NCI-H146 (cell line): ENCODE data around the gene PXYLP1.
A peak's percentile ranks its signal among the peaks of the same experiment; 100 is the strongest.

Experiments
- DNase-seq: peaks from one replicate; lab custom pipeline; 2025; lab: John Stamatoyannopoulos, UW

Gene PXYLP1

DNA sequence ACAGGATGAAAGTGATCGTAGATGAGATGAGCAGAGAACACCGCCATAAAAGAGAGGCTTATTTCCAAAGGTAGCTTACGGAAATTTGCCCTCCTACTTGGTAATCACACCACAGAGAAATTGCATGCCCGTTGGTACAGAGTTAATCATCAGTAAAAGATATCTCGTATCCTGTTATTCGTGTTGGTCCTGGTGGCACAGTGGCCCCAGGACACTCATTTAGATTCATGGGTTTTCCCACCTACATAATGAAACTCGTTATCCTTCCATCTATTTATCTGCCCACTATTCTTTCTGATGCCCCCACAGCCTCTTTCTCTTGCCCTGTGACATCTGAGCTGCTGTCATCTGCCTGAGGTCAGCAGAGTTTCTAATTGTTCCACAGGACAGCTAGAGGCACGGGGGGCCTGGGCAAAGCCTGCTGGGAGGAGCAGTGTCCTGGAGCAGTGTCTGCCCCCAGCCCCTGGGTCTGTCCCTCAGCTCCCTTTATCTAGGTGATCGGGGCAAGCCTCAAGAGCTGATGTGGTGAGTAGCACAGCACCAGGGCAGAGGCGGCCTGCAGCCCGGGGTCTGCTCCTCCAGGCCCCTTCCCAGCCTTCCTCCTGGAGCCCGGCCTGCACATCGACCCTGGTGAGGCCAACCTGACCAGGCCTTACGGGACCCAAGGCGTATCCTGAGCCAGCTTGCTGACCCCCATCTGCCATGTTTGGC is 42.2 kb downstream of the PXYLP1 start:
- DNase-seq = no peak

GRCh38 chr3:141274411-141275031 is 42.9 kb downstream of the PXYLP1 start:
- DNase-seq = no peak

GRCh38 chr3:141275032-141275422 is 43.4 kb downstream of the PXYLP1 start:
- no peak for DNase-seq

DNA sequence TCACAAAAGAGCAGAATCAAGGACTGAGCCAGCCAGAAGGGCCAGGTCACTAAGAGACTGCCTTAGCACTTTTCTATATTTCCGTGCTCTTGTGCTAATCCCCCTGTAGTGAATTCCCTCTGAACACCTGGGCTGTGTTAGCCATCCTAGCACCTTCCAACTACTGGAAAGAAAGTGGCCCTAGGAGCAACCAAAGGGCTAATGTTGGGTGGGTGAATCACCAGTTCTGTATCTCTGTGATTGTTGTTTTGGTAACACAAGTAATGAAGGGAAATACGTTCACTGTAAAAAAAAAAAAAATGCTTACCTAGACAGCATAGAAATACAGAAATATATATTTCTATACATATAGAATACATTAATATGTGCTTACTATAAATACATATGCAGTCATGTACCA is 43.9 kb downstream of the PXYLP1 start:
- DNase-seq = no peak

DNA sequence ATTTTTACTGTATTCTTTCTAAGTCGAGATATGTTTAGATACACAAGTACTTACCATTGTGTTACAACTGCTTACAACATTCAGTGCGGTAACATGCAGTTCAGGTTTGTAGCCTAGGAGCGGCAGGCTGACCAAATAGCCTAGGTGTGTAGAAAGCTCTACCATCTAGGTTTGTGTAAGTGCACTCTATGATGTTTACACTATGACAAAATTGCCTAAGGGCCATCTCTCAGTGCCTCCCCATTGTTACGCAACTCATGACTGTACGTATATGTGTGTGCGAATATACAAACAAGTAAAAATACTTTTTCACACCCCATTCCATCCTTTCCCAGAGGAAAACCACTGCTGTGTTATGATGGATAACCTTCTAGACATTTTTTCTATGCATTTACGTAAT is 44.3 kb downstream of the PXYLP1 start:
- DNase-seq = peak; percentile 40

- no peak for DNase-seq
Observed at GRCh38 chr3:141276398-141276797, 44.8 kb downstream of the PXYLP1 start.

- no peak for DNase-seq
Observed at GRCh38 chr3:141277451-141277850, 45.8 kb downstream of the PXYLP1 start.

DNA sequence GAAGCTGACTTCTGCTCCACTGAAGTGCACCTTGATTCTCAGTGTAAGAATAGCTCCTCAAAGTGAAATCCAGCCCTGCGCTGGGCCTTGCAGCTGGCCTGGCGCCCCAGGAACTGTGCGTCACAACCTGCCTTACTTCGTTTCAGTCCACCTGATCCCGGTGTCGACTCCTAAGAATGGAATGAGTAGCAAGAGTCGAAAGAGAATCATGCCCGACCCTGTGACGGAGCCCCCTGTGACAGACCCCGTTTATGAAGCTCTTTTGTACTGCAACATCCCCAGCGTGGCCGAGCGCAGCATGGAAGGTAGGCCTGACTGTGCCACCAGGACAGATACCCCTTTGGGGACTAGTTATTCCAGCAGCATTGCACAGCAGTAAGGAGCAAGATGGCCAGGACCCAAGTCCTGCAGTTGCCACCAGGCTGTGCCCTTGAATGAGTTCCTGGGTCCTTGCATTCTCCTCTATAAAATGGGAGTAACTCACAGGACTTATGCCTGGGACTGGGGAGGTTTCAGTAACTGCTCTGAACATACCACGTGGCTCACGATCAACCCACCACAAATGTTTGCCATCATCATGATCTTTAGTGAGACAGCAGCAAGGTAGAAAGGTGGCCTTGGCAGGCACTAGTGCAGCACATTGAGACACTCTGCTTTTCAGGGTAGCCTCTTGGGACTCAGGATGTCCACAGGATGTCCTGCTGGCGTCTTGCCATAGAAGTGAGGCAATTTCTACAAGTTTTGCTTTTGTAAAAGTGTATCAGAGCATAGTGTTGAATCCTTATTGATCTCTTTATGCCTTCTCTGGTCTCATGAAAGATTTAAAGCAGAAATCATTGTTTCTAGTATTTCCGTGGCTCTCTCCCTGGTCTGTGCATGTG is 46.8 kb downstream of the PXYLP1 start:
- no peak for DNase-seq

GRCh38 chr3:141279077-141279967 is 47.7 kb downstream of the PXYLP1 start:
- DNase-seq = peak; percentile 28

DNA sequence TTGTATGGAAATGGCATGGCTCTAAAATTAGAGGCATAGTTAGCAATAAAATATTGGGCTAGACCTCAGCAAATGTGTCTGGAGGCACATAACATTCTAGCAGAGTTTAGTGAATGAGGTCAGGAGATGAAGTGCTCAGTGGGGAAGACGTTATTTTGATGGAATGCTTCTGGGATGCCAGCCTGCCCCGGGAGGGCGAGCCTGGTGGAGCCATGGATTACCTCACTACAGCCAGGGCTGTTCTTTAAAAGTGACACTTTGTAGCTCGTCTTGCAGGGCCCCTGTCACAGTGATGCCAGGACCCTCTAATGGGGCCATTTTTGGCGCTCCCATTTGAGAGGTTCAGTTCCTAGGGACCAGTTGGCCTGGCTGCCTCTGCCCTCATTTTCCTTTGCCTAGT is 48.5 kb downstream of the PXYLP1 start:
- DNase-seq = no peak

DNA sequence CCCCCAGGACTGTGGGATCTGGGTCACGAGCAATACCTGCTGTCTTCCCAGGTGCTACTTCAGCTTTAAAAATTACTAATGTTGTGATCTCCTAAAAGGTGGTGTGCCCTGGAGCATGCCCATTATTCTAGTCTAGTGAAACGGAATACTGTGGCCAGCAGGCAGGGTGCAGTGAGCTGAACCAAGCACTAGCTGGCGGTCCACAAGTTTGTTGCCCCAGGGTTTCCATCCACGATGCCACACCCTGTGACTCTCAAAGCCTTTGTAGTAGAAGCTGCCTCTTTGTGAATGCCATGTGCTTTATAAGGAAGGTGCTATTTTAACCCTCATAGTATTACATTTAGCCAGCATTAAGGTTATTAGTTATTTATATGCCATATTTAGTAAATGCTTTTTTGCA is 49.1 kb downstream of the PXYLP1 start:
- no peak for DNase-seq

DNA sequence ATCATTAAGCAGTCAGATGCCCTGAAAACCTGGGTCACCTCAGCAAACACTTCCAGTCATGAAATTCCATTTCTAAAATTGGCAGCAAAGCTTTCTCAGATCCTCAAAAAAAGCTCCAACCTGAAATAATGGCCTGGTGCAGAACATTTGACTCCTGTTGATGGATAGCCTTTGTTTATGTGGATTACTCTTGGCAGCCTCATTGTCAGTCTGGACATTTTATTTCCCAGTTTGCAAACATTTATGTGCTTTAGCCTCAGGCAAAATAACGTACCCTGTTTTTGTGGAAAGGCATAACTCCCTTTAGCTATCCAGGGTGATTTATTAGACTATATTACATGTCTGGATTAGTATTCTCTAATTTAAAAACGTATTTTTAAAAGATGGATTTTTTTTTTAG is 53.9 kb downstream of the PXYLP1 start:
- DNase-seq = peak; percentile 39

DNA sequence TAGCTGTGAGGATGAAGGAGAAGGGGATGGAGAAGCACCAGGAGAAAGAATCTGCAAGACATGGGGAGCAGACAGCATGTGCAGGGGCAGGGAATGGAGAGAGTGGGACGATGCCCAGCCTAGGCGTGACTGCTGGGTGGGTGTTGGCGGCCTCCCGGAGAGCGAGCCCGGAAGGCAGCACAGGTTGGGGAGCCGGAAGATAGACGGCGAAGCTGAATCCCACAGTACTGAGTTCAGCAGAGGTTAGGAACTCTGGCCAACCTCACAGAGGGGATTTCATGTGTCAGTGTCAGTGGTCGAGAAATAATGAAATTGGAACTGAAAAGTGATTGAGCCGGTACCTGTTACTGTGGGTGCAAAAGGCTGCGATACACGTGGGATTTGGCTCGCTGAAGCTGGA is 55.2 kb downstream of the PXYLP1 start:
- DNase-seq = no peak

GRCh38 chr3:141287326-141287725 is 55.7 kb downstream of the PXYLP1 start:
- DNase-seq = no peak

GRCh38 chr3:141288336-141288990 is 56.8 kb downstream of the PXYLP1 start:
- DNase-seq = no peak

DNA sequence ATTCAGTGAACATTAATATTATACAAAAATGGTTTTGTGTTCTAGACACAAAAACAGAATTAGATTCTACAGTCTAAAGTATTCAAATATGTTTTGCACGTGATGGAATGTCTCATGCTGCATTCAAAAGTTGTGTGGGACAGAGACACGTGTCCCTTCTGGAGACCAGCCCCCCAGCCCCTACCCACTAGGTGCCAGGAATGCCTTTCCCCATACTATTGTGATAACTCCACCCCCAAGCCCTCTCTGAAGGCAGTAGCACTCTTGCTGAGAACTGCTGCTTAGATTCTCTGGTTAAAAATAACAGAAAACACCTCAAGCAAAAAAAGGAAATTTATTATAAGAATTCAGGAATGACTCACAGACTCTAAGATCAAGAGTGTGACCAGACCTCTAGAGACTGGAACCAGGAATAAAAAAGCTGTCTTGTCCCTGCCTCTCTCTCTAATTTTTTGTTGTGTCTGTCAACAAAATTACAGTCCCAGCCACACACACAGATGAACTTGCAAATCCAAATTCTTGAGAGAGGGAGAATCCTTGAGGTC is 57.7 kb downstream of the PXYLP1 start:
- no peak for DNase-seq

- DNase-seq = no peak
Observed at GRCh38 chr3:141291559-141292355, 60.1 kb downstream of the PXYLP1 start.

DNA sequence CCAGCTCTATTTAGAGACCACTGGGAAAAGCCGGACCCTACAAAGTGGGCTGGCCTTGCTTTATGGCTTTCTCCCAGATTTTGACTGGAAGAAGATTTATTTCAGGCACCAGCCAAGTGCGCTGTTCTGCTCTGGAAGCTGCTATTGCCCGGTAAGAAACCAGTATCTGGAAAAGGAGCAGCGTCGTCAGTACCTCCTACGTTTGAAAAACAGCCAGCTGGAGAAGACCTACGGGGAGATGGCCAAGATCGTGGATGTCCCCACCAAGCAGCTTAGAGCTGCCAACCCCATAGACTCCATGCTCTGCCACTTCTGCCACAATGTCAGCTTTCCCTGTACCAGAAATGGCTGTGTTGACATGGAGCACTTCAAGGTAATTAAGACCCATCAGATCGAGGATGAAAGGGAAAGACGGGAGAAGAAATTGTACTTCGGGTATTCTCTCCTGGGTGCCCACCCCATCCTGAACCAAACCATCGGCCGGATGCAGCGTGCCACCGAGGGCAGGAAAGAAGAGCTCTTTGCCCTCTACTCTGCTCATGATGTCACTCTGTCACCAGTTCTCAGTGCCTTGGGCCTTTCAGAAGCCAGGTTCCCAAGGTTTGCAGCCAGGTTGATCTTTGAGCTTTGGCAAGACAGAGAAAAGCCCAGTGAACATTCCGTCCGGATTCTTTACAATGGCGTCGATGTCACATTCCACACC is 60.9 kb downstream of the PXYLP1 start:
- DNase-seq = no peak

DNA sequence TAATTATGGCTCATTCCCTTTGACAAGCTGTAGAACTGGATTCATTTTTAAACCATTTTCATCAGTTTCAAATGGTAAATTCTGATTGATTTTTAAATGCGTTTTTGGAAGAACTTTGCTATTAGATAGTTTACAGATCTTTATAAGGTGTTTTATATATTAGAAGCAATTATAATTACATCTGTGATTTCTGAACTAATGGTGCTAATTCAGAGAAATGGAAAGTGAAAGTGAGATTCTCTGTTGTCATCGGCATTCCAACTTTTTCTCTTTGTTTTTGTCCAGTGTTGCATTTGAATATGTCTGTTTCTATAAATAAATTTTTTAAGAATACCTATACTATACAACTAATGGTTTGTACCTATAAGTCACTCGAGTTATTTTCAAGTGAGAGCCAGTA is 62.7 kb downstream of the PXYLP1 start:
- no peak for DNase-seq

DNA sequence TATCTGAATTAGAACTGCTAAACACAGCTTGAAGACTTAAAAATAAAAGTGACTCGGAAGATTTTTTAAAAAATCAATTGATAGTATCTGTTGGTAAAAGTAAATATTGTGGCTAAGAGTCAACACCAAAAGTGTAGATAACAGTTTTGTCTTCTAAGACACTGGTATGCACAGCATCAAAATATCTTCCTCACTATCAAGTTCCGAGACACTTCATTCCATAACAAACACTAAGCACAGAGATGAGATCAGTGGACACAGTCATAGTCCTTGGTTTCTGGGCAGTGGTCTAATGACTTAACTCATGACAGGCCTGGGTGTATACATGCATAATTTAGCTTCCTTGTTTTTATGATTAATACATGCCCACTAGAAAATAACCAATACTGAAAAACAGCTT is 63.2 kb downstream of the PXYLP1 start:
- no peak for DNase-seq
